ENCODE results near the gene SHC3.
"Not testable (repeated sequence)": the region's sequence is repeated elsewhere in the genome, so short reads cannot be mapped to it uniquely, and the experiment has no call there.

Gene SHC3

GRCh38 chr9:89219637-89220036, 41.0 kb upstream of the SHC3 start:
- DNase-seq (ENCODE audit: low read depth), result no peak
- TF ChIP-seq CTCF (conservative IDR thresholded peaks at IDR 0.05; ENCODE audit: control insufficient read depth, insufficient read depth, low read depth, low read length), result no peak
- no peak overlapping the region for H3K4me3 ChIP-seq (ENCODE audit: control insufficient read depth, low read depth, low read length)

- TF ChIP-seq CTCF (conservative IDR thresholded peaks at IDR 0.05; ENCODE audit: control insufficient read depth, insufficient read depth, low read depth, low read length), result no peak
- no peak for DNase-seq (ENCODE audit: low read depth)
- H3K4me3 ChIP-seq (ENCODE audit: control insufficient read depth, low read depth, low read length), result no peak overlapping the region
Observed at GRCh38 chr9:89218040-89218928, 39.7 kb upstream of the SHC3 start.

GRCh38 chr9:89215342-89215741, 36.7 kb upstream of the SHC3 start:
- no peak for TF ChIP-seq CTCF (conservative IDR thresholded peaks at IDR 0.05; ENCODE audit: control insufficient read depth, insufficient read depth, low read depth, low read length)
- no peak for DNase-seq (ENCODE audit: low read depth)
- no peak overlapping the region for H3K4me3 ChIP-seq (ENCODE audit: control insufficient read depth, low read depth, low read length)

GRCh38 chr9:89213396-89213880, 34.8 kb upstream of the SHC3 start:
- no peak for TF ChIP-seq CTCF (conservative IDR thresholded peaks at IDR 0.05; ENCODE audit: control insufficient read depth, insufficient read depth, low read depth, low read length)
- no peak for DNase-seq (ENCODE audit: low read depth)
- no peak overlapping the region for H3K4me3 ChIP-seq (ENCODE audit: control insufficient read depth, low read depth, low read length)

GRCh38 chr9:89212171-89212570, 33.6 kb upstream of the SHC3 start:
- DNase-seq (ENCODE audit: low read depth), result peak; percentile 17
- no peak overlapping the region for H3K4me3 ChIP-seq (ENCODE audit: control insufficient read depth, low read depth, low read length)

GRCh38 chr9:89209311-89209710, 30.7 kb upstream of the SHC3 start:
- DNase-seq (ENCODE audit: low read depth); H3K4me3 ChIP-seq (ENCODE audit: control insufficient read depth, low read depth, low read length): not testable (repeated sequence)

More at GRCh38 chr9:89212171-89212570, 33.6 kb upstream of the SHC3 start:
- TF ChIP-seq CTCF (conservative IDR thresholded peaks at IDR 0.05; ENCODE audit: control insufficient read depth, insufficient read depth, low read depth, low read length), result no peak

GRCh38 chr9:89207026-89207425, 28.4 kb upstream of the SHC3 start:
- no peak for DNase-seq (ENCODE audit: low read depth)
- no peak overlapping the region for H3K4me3 ChIP-seq (ENCODE audit: control insufficient read depth, low read depth, low read length)
- TF ChIP-seq CTCF (conservative IDR thresholded peaks at IDR 0.05; ENCODE audit: control insufficient read depth, insufficient read depth, low read depth, low read length), result no peak

All from fibroblast of mammary gland (primary cell).